HEK293 (cell line): ENCODE results near the gene SNX20.

ENCODE experiments used
- CTCF ChIA-PET: fragments of 350-600 bp; formaldehyde crosslinking; extraction: SDS; loops from one replicate; lab custom pipeline; 2021; ENCODE audit warnings: antibody characterized with exemption; lab: Yijun Ruan, JAX
- POLR2A ChIA-PET: fragments of 300-600 bp; formaldehyde crosslinking; extraction: SDS; loops from one replicate; lab custom pipeline; 2020; ENCODE audit warnings: antibody characterized with exemption, inconsistent platforms; lab: Yijun Ruan, JAX
- H3K27ac ChIP-seq: fragments of 200-500 bp; sonication (Bioruptor generic); 2 replicates; pipeline ENCODE4 v1.5.1; 2014; ENCODE audit warnings: low read depth, low read length, control low read depth, inconsistent platforms; ENCODE audit errors: extremely low read depth
- H3K36me3 ChIP-seq, 2 experiments: fragments of 200-500 bp in 1 of 2; sonication (Bioruptor generic) in 1 of 2; 1 replicate in 1 of 2; 2 replicates in 1 of 2; pipeline ENCODE4 v1.5.1; 2014 to 2017; ENCODE audit warnings: inconsistent platforms in 2 of 2, low read length in 2 of 2; ENCODE audit not compliant: control insufficient read depth in 2 of 2, insufficient read depth in 1 of 2
- H3K4me1 ChIP-seq: fragments of 200-500 bp; sonication (Bioruptor generic); 2 replicates; pipeline ENCODE4 v1.5.1; 2014; ENCODE audit warnings: mild to moderate bottlenecking, low read length, inconsistent platforms; ENCODE audit not compliant: control insufficient read depth, insufficient read depth
- H3K4me3 ChIP-seq: 2 replicates; pipeline ENCODE4 v1.5.1; 2011; ENCODE audit warnings: low read depth, mild to moderate bottlenecking, control low read depth, low read length, moderate library complexity
- H3K9me3 ChIP-seq: fragments of 200-500 bp; sonication (Bioruptor generic); 2 replicates; pipeline ENCODE4 v1.5.1; 2014; ENCODE audit warnings: low read depth, low read length, inconsistent platforms; ENCODE audit not compliant: control insufficient read depth, insufficient read depth
- CTCF ChIP-seq: fragments of 450-650 bp; formaldehyde crosslinking; IDR thresholded peaks from 2 replicates; pipeline ENCODE4 v1.5.1; 2016; ENCODE audit warnings: missing biosample characterization, missing genetic modification characterization
- HOXD13 ChIP-seq: sonication (generic); formaldehyde crosslinking; IDR thresholded peaks from 2 replicates; pipeline ENCODE4 v1.8.0; 2022; ENCODE audit warnings: missing genetic modification reagents, borderline replicate concordance
- PBX3 ChIP-seq: sonication (generic); formaldehyde crosslinking; IDR thresholded peaks from 2 replicates; pipeline ENCODE4 v1.8.1; 2022; ENCODE audit warnings: mild to moderate bottlenecking, moderate library complexity, missing genetic modification reagents
- ZNF26 ChIP-seq: fragments of 450-650 bp; formaldehyde crosslinking; IDR thresholded peaks from 2 replicates; pipeline ENCODE4 v1.5.1; 2016; ENCODE audit warnings: missing biosample characterization, missing genetic modification characterization
- ZNF266 ChIP-seq: fragments of 450-650 bp; formaldehyde crosslinking; IDR thresholded peaks from 2 replicates; pipeline ENCODE4 v1.5.1; 2016; ENCODE audit warnings: missing biosample characterization, missing genetic modification characterization, low read depth
- ZNF514 ChIP-seq: fragments of 450-650 bp; formaldehyde crosslinking; IDR thresholded peaks from 2 replicates; pipeline ENCODE4 v1.5.1; 2016; ENCODE audit warnings: missing biosample characterization, missing genetic modification characterization
- ZNF558 ChIP-seq: fragments of 450-650 bp; formaldehyde crosslinking; IDR thresholded peaks from 2 replicates; pipeline ENCODE4 v1.5.1; 2016; ENCODE audit warnings: missing biosample characterization, missing genetic modification characterization
- ZNF610 ChIP-seq: fragments of 450-650 bp; formaldehyde crosslinking; IDR thresholded peaks from 2 replicates; pipeline ENCODE4 v1.5.1; 2016; ENCODE audit warnings: missing biosample characterization, missing genetic modification characterization, borderline replicate concordance
- ZNF692 ChIP-seq: fragments of 450-650 bp; formaldehyde crosslinking; IDR thresholded peaks from 2 replicates; pipeline ENCODE4 v1.5.1; 2016; ENCODE audit warnings: missing biosample characterization, missing genetic modification characterization

Gene SNX20

GRCh38 chr16:50670476-50670875 lies 10.6 kb downstream of the SNX20 start (continued):
- no peak for TF ChIP-seq PBX3
- TF ChIP-seq ZNF558 (tag by site-specific recombination) = no peak

GRCh38 chr16:50669741-50670140 lies 11.4 kb downstream of the SNX20 start:
- TF ChIP-seq ZNF610 (tag by site-specific recombination) = no peak
- TF ChIP-seq ZNF692 = no peak
- TF ChIP-seq ZNF514 = no peak
- ChIA-PET POLR2A (no interaction called here), CTCF (interaction anchor here (0.6 to 10.3 kb wide), 5 partner anchors 20 to 218 kb away, joined by 3 to 145 read pairs (median 4); no protein-coding TSS in a partner anchor)
- H3K36me3 ChIP-seq = no peaks in the 10 kb centered on the region
- no peak overlapping the region for H3K4me3 ChIP-seq
- H3K4me1 ChIP-seq = no peaks in the 10 kb centered on the region
- no peaks in the 10 kb centered on the region for H3K9me3 ChIP-seq
- no peak overlapping the region for H3K27ac ChIP-seq

GRCh38 chr16:50668368-50669008 lies 12.6 kb downstream of the SNX20 start:
- no peaks in the 10 kb centered on the region for H3K4me1 ChIP-seq
- no peak overlapping the region for H3K4me3 ChIP-seq
- ChIA-PET CTCF (interaction anchor here (0.5 to 10.3 kb wide), 12 partner anchors 9 to 1112 kb away, joined by 3 to 145 read pairs (median 3); no protein-coding TSS in a partner anchor), POLR2A (interaction anchor here (1.7 kb wide), 1 partner anchor 138 kb away, joined by 4 read pairs; no protein-coding TSS in a partner anchor)
- no peak for TF ChIP-seq HOXD13
- H3K9me3 ChIP-seq = no peaks in the 10 kb centered on the region
- no peak overlapping the region for H3K27ac ChIP-seq
- H3K36me3 ChIP-seq = no peaks in the 10 kb centered on the region

- H3K4me1 ChIP-seq = no peaks in the 10 kb centered on the region
- TF ChIP-seq ZNF266 (tag by site-specific recombination) = no peak
- TF ChIP-seq CTCF (tag by site-specific recombination) = 0 out of 2 replicates have a peak, but pooled peaks have one; percentile 17
- TF ChIP-seq ZNF26 (tag by site-specific recombination) = no peak
- ChIA-PET CTCF (interaction anchor here (0.5 to 10.3 kb wide), 17 partner anchors 9 to 1111 kb away, joined by 3 to 145 read pairs (median 3); partner anchors contain the start of gene SNX20), POLR2A (interaction anchor here (1.7 kb wide), 1 partner anchor 139 kb away, joined by 4 read pairs; no protein-coding TSS in a partner anchor)
- H3K9me3 ChIP-seq = no peaks in the 10 kb centered on the region
- H3K4me3 ChIP-seq = no peak overlapping the region
- H3K27ac ChIP-seq = no peak overlapping the region
- no peaks in the 10 kb centered on the region for H3K36me3 ChIP-seq
These were observed 13.4 kb downstream of the SNX20 start for GRCh38 chr16:50667497-50668367.
